Smooth muscle cell (in vitro differentiated cells): ENCODE data around the gene REEP5. TPM values are rescaled to one million over a fixed set of nuclear protein-coding genes. Genes with fewer than 3 reads are reported as not detected.

Experiments
- DNase-seq: peaks from one replicate; lab custom pipeline; 2025; ENCODE audit not compliant: unreplicated experiment; lab: John Stamatoyannopoulos, UW
- H2AFZ ChIP-seq: fragments of 200-600 bp; sonication (generic); 2 replicates; pipeline ENCODE4 v1.6.0; 2016; ENCODE audit warnings: antibody characterized with exemption, low read depth, mild to moderate bottlenecking
- H3F3A ChIP-seq: fragments of 200-600 bp; sonication (generic); 2 replicates; pipeline ENCODE4 v1.6.0; 2017; ENCODE audit warnings: antibody characterized with exemption, low read depth
- H3K27ac ChIP-seq: fragments of 200-600 bp; sonication (generic); 2 replicates; pipeline ENCODE4 v1.5.1; 2016; ENCODE audit warnings: low read depth, mild to moderate bottlenecking
- H3K27me3 ChIP-seq: fragments of 200-600 bp; sonication (generic); 2 replicates; pipeline ENCODE4 v1.6.1; 2016; ENCODE audit warnings: low read depth, mild to moderate bottlenecking
- H3K36me3 ChIP-seq: fragments of 200-600 bp; sonication (generic); 2 replicates; pipeline ENCODE4 v1.5.1; 2016; ENCODE audit warnings: low read depth
- H3K4me1 ChIP-seq: fragments of 200-600 bp; sonication (generic); 2 replicates; pipeline ENCODE4 v1.5.1; 2016; ENCODE audit warnings: low read depth
- H3K4me2 ChIP-seq: fragments of 200-600 bp; sonication (generic); 2 replicates; pipeline ENCODE4 v1.6.0; 2016; ENCODE audit warnings: mild to moderate bottlenecking
- H3K4me3 ChIP-seq: fragments of 200-600 bp; sonication (generic); 2 replicates; pipeline ENCODE4 v1.5.1; 2016; ENCODE audit warnings: mild to moderate bottlenecking
- H3K79me2 ChIP-seq: fragments of 200-600 bp; sonication (generic); 2 replicates; pipeline ENCODE4 v1.6.0; 2016; ENCODE audit warnings: low read depth, mild to moderate bottlenecking
- H3K9ac ChIP-seq: fragments of 200-600 bp; sonication (generic); 2 replicates; pipeline ENCODE4 v1.6.0; 2016; ENCODE audit warnings: low read depth
- H3K9me3 ChIP-seq: fragments of 200-600 bp; sonication (generic); replicated peaks from 2 replicates; pipeline ENCODE4 v1.5.1; 2016; ENCODE audit warnings: low read depth
- H4K20me1 ChIP-seq: fragments of 200-600 bp; sonication (generic); 2 replicates; pipeline ENCODE4 v1.6.0; 2016; ENCODE audit warnings: low read depth
- WGBS: methylation state at CpG from one replicate; pipeline ENCODE4 v1.1.7; 2016; ENCODE audit warnings: low lambda C conversion rate; 5-methylcytosine and 5-hydroxymethylcytosine counted together
- polyA plus RNA-seq: library from polyadenylated mRNA; unstranded; fragments of >200 nt; fragmentation: Nextera tagmentation; extraction: Ambion mirVana; gene quantifications from 2 replicates; pipeline ENCODE4 v1.2.1, GENCODE V29; 2016
- total RNA-seq: library from RNA; depleted of rRNA; stranded (reverse); fragments of >200 nt; gene quantifications from 2 replicates; pipeline ENCODE4 v1.2.3, GENCODE V29; 2014
- TF ChIP-seq, protein P1 (sequence below): fragments of 200-600 bp; sonication (generic); IDR thresholded peaks from 2 replicates; pipeline ENCODE4 v1.5.1; 2017; ENCODE audit warnings: borderline replicate concordance, mild to moderate bottlenecking, antibody characterized with exemption; ENCODE audit not compliant: insufficient read depth, poor library complexity, severe bottlenecking

REEP5 gene
- total and polyA plus RNA-seq, 2 experiments from 2014 or later: 59.0 to 178 TPM

DNA sequence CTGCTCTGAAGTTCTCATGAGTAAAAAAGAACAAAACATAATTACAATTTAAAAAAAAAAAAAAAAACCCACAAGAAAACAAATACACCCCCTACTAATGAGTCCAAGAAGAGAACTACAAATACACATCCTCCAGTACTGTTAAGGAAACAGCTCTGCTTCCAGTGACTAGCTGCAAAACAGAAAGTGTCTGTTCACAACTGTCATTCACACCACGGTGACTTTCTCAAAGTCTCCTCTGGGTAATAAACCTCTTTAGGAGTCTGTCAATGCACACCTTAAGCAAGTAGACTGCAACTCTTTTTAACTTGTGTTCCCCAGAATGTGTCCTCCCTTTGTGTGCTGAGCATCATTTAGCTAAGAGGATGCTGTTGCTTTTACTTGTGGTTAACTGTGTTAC is 6.2 kb downstream of the REEP5 start:
- H3K4me3 ChIP-seq: no peak overlapping the region
- peaks cover 95% of the 10 kb centered on the region for H4K20me1 ChIP-seq
- DNase-seq: no peak
- H3K4me1 ChIP-seq: peaks cover 9% of the 10 kb centered on the region
- H3K27ac ChIP-seq: peak overlapping the region; percentile 60
- H3K36me3 ChIP-seq: no peaks in the 10 kb centered on the region
- 82% methylated on average over 1 of the region's 1 CpG for WGBS
- no peaks in the 10 kb centered on the region for H3K27me3 ChIP-seq
- H3K79me2 ChIP-seq: peaks cover 76% of the 10 kb centered on the region
- H3F3A ChIP-seq: peaks cover 3% of the 10 kb centered on the region
- H3K9me3 ChIP-seq: no peaks in the 10 kb centered on the region
- H3K4me2 ChIP-seq: no peak overlapping the region
- no peak overlapping the region for H2AFZ ChIP-seq
- TF ChIP-seq, protein P1, sequence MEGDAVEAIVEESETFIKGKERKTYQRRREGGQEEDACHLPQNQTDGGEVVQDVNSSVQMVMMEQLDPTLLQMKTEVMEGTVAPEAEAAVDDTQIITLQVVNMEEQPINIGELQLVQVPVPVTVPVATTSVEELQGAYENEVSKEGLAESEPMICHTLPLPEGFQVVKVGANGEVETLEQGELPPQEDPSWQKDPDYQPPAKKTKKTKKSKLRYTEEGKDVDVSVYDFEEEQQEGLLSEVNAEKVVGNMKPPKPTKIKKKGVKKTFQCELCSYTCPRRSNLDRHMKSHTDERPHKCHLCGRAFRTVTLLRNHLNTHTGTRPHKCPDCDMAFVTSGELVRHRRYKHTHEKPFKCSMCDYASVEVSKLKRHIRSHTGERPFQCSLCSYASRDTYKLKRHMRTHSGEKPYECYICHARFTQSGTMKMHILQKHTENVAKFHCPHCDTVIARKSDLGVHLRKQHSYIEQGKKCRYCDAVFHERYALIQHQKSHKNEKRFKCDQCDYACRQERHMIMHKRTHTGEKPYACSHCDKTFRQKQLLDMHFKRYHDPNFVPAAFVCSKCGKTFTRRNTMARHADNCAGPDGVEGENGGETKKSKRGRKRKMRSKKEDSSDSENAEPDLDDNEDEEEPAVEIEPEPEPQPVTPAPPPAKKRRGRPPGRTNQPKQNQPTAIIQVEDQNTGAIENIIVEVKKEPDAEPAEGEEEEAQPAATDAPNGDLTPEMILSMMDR: no peak
- no peak overlapping the region for H3K9ac ChIP-seq

DNA sequence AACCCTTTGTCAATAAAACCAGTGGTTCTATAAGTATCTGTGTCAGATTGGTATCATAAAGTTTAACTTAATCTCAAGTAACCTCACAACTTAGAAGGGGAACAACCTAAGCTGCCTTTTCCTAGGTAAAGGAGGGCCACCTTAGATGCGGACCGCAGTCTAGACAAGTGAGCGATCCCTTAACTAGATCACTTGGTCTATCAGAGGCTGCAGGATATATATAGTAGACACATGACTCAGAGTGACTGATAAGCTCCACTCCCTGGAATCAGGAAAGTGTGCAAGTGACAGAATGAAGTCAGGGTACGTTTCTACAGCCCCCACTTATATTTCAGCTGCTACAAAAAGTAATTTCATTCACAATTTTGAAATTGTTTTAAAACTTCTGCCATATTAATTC is 7.4 kb downstream of the REEP5 start:
- peak overlapping the region; percentile 60 for H3K27ac ChIP-seq

DNA sequence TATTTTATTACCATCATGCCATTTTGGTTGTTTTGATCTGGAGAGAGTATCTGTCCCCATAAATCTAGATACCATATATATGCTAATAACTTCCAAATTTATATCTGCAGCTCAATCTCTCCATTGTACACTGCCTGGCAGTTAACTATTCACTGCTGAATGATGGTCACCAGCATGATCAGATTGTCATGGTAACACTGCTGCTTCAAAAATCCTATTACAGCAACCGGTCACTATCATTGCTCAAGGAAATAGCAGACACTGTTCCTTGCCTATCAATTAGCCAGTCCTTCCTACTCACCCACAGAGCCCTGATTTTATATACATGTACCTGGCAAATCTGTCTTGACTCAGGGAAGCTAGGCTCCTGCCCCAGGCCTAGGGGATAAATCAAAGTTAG is 11.5 kb downstream of the REEP5 start:
- Histone ChIP-seq H3K4me3 (no peak overlapping the region), H3K27ac (no peak overlapping the region), H3K4me1 (no peaks in the 10 kb centered on the region), H3K36me3 (peaks cover 4% of the 10 kb centered on the region), H3K4me2 (no peak overlapping the region), H3K9me3 (no peaks in the 10 kb centered on the region), H3K9ac (no peak overlapping the region), H3F3A (peaks cover 3% of the 10 kb centered on the region), H2AFZ (no peak overlapping the region), H4K20me1 (peaks cover 91% of the 10 kb centered on the region), H3K79me2 (peaks cover 64% of the 10 kb centered on the region), H3K27me3 (no peaks in the 10 kb centered on the region)
- 97% methylated on average over 1 of the region's 1 CpG for WGBS
- TF ChIP-seq, protein P1: no peak
- no peak for DNase-seq

More for the DNA sequence above, 7.4 kb downstream of the REEP5 start:
- H3K27me3 ChIP-seq: no peaks in the 10 kb centered on the region
- no peak overlapping the region for H3K4me2 ChIP-seq
- no peaks in the 10 kb centered on the region for H3K36me3 ChIP-seq
- no peaks in the 10 kb centered on the region for H3K9me3 ChIP-seq
- peaks cover 3% of the 10 kb centered on the region for H3F3A ChIP-seq
- no peak overlapping the region for H3K4me3 ChIP-seq
- H2AFZ ChIP-seq: no peak overlapping the region
- H4K20me1 ChIP-seq: peaks cover 96% of the 10 kb centered on the region
- H3K9ac ChIP-seq: no peak overlapping the region
- 50% methylated on average over 4 of the region's 4 CpGs for WGBS
- TF ChIP-seq, protein P1: no peak
- no peaks in the 10 kb centered on the region for H3K4me1 ChIP-seq
- peaks cover 76% of the 10 kb centered on the region for H3K79me2 ChIP-seq
- no peak for DNase-seq

DNA sequence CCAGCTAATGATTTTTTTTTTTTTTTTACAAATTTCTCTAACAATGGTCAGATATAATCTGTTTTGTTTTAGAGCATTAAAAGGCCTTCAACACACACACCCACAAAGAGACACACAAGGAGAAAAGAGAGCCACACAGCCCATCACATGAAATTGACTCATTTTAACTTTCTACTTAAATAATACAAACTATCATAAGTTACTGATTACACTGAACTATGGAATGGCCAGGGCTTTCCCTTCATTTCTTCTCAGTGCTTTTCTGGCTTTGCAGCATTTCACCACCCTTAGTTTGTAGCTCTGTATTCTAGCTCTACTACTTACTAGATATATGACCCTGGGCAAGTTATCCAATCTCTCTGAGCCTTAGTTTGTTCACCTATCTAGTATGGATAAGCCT is 13.2 kb downstream of the REEP5 start:
- Histone ChIP-seq H3K4me1 (no peaks in the 10 kb centered on the region), H3K4me3 (no peak overlapping the region), H3K4me2 (no peak overlapping the region), H3F3A (peaks cover 3% of the 10 kb centered on the region), H2AFZ (no peak overlapping the region), H3K27me3 (no peaks in the 10 kb centered on the region), H3K79me2 (peaks cover 76% of the 10 kb centered on the region), H3K9me3 (no peaks in the 10 kb centered on the region), H3K36me3 (peaks cover 4% of the 10 kb centered on the region), H3K27ac (no peak overlapping the region), H4K20me1 (peaks cover 89% of the 10 kb centered on the region), H3K9ac (no peak overlapping the region)
- TF ChIP-seq, protein P1: no peak
- no peak for DNase-seq
